G401.6 (cell line): Measurements from ENCODE around the gene HIF3A.
"Not testable (repeated sequence)": the region's sequence is repeated elsewhere in the genome, so short reads cannot be mapped to it uniquely, and the experiment has no call there.

Source experiments
- FAIRE-seq: peaks from 2 replicates; lab custom pipeline; 2012; peaks lifted over from hg19 to GRCh38; lab: Jason Lieb, UNC

HIF3A gene

DNA sequence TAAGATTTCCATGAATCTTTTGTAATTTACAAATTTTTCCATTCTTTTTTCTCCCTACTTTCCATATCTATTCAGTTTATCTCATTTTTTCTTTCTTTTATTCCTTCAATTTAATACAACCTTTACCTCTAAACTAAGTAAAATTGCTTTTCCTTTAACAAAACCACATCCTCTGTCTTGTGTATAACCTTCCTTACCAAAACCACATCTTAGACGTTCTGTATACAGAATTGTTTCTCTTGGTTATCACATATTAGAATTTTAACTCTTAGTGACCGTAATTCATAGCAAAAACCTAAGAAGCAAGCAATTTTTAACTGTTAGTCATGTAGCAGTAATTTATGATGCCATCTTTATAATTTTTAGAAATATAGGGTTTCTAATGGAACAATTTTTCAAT lies 65.1 kb downstream of the HIF3A start:
- FAIRE-seq: peak; percentile 66

GRCh38 chr19:46364359-46364758 lies 67.5 kb downstream of the HIF3A start:
- FAIRE-seq: no peak

DNA sequence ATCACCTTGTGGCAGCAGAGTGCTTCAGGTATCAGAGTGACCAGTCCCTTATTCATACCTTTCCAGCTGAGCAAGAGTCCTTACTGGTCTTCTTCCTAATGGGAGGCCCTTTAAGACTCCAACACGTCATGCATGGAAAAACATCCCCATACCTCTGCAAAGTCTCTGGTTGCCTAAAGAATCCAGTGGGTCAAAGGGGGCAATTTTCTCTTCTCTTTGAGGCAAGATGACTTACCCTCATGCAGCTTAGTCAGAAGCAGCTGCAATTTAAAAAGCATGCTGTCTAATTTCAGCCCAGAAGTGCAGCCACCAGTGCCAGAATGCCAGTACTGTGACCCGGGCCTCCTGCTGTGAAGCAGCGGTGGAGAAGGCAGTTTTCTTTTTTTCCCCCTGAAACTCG lies 68.7 kb downstream of the HIF3A start:
- no peak for FAIRE-seq

- no peak for FAIRE-seq
Observed at GRCh38 chr19:46366620-46367292, 69.9 kb downstream of the HIF3A start.

DNA sequence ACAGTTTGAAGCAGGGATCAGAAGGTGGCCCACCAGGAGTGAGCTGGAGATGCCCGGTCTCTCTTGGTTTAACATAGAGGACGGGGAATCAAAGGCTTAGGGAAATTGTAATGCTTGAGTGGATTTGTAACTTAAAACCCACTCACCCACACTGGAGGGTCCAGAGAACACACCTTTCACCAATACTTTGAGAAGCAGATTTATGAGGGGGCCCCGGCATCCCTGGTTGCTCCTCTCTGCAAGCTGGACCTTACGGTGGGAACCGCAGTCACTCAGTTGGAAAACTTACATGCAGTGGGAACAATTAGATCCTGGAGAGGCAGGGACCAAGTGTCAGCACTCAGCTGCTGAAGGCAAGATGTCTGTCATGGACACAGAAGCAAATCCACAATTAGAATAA lies 70.6 kb downstream of the HIF3A start:
- no peak for FAIRE-seq

DNA sequence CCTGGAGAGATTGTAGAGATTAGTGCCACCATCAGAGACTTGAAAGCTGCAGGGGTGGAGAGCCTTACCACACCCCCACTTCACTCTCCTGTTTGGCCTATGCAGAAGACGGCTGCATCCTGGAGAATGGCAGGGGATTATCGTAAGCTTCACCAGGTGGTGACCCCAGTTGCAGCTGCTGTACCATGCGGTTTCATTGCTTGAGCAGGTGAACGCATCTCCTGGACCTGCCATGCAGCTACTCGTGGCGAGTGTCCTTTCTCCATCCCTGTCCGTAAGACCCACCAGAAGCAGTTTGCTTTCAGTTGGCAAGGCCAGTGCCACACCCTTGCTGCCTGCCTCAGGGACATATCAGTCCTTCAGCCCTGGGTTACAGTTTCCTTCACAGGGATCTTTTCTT lies 71.3 kb downstream of the HIF3A start:
- no peak for FAIRE-seq

GRCh38 chr19:46369817-46370216 lies 73.0 kb downstream of the HIF3A start:
- FAIRE-seq: peak; percentile 62

- no peak for FAIRE-seq
Observed at GRCh38 chr19:46371371-46371901, 74.6 kb downstream of the HIF3A start.

GRCh38 chr19:46372901-46373490 lies 76.2 kb downstream of the HIF3A start:
- no peak for FAIRE-seq

GRCh38 chr19:46373491-46374359 lies 76.9 kb downstream of the HIF3A start:
- FAIRE-seq: no peak

DNA sequence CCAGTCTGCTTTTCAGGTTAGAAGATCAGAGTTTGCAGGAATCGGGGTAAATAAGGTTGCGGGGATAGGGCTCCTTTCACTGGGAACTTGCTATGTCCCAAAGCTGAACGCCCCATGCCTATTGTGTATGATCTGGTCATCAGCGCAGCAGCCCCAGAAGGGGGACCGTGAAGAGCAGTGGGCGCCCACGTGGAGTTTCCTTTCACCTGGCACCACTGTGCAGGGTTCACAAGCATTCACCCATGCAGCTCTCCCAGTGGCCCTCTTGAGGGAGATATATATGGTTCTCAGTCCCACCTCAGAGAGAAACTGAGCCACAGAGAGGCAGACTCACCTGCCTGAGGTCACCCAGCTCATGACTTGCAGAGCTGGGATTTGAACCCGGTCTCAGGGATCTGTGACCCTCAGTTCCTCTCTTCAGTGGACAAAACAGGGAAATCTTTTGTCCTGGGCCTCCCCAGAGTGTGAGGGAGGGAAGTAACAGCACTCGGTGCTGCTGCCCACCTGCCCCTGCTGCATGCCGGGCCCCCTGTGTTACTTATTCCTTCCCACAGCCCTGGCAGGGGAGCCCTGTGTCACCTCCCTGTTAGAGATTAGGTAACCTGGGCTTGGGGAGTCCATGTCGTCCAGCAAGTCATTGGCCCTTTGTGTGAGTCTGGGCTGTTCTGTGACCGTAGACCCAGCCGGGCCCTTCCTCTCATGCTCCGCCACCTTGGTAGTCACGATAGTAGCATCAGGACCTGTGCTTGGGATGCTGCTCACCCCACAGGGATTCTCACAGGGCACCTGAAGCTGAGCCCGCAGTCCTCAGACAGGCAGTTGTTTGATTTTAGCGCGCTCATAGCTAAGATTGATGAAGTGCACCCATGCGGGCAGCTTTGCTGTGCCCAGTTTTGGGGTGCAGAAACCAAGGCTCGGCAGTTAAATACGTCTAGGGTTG lies 78.0 kb downstream of the HIF3A start:
- no peak for FAIRE-seq

DNA sequence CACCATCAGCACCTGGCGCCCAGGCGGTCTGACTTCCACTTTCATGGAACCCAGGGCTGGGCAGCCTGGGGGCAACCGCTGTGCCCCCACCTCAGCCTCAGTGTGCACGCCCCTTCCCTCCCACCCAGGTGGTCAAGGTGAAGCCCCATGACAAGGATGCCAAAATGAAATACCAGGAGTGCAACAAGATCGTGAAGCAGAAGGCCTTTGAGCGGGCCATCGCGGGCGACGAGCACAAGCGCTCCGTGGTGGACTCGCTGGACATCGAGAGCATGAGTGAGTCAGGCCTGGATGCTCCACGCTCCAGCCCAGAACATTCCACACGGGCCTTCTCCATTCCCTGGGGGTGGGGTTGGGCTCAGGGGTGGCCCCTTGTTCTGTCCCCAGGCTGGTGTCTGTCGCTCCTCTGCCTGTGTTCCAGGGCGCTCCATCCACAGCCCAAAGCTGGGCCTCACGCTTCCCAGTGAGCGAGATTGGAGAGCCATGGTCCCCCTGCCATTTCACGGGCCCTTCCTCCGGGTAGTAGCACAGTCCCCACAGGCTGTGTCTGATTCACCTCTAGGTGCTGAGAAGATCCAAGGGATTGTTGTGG lies 78.7 kb downstream of the HIF3A start:
- FAIRE-seq: not testable (repeated sequence)

GRCh38 chr19:46376241-46377153 lies 79.7 kb downstream of the HIF3A start:
- FAIRE-seq: no peak

DNA sequence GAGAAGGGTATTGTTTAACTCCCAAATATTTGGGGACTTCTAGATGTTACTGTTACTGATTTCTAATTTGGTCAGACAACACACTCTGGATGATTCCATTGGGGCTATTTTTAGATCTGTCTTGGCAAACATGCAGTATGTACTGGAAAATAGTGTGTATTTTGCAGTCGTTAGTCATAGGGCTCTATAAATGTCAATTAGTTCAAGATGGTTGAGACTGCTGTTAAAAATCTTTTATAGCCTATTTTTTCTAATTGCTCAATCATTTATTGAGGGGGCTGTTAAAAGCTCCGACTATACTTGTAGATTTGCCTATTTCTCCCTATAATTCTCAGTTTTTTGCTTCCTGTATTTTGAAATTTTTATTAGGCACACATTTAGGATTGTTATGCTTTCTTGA lies 81.4 kb downstream of the HIF3A start:
- no peak for FAIRE-seq

GRCh38 chr19:46380690-46381089 lies 83.8 kb downstream of the HIF3A start:
- no peak for FAIRE-seq

- FAIRE-seq: no peak
Observed at GRCh38 chr19:46381346-46381745, 84.5 kb downstream of the HIF3A start.

DNA sequence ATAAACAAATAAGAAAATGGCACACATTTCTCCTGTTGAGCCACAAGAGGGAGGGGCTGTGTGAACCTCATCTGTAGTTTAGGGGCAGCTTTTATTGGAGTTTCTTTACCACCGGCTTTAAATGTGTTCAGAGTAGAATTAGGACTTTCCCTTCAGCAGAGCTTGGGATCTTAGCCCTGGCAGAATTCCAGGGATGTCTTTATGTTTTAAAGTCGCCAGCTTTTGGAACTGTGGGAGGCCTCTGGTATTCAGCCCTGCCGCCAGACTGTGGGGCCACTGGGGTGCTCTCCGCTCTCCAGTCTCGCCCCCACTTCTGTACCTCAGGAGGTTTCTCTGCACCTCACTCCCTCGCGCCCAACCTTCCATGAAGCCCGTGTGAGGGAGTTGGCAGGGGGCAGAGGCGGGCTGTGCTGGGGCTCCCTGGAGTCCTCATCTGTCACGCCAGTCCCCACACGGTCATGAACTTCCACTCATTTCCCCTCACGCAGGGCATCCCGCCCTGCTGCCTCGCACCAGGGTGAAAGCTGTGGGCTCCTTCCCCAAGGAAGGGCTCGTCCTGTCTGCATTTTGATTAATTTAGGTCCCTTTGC lies 85.0 kb downstream of the HIF3A start:
- no peak for FAIRE-seq

GRCh38 chr19:46383171-46383815 lies 86.5 kb downstream of the HIF3A start:
- no peak for FAIRE-seq

GRCh38 chr19:46383846-46384245 lies 87.0 kb downstream of the HIF3A start:
- FAIRE-seq: no peak

DNA sequence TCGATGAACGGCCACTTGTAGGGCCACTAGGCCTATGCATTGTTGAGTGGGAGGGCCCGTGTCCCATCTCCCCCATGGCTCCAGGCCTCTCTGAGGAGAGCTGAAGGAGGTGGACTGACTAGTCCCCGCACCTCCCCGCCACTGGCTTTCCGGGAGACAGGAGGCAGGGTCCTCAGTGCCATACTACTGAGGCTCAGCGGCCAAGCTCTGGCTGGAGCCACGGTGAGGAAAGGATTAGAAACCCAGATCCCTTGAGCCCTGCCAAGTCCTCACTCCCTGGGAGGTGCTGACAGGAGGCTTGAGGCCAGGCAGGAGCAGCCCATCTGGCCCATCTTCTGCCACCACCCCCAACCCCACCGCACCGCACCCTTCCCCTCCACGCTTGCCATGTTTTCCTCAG lies 87.6 kb downstream of the HIF3A start:
- no peak for FAIRE-seq
